ENCODE data around the gene RPUSD1. TPM values are rescaled to one million over a fixed set of nuclear protein-coding genes. Genes with fewer than 3 reads are reported as not detected.

RPUSD1 gene
- total RNA-seq, 1 experiment from 2014 or later = 48.6 TPM

- H3K27ac Mint-ChIP-seq = no peak overlapping the region
- Histone ChIP-seq H3K9me3 (ENCODE audit: control insufficient read depth, low read depth, low read length) (no peaks in the 10 kb centered on the region), H3K14ac (ENCODE audit: insufficient read depth, low read length) (no peak overlapping the region), H3T11ph (ENCODE audit: low read length) (no peak overlapping the region), H2BK5ac (ENCODE audit: insufficient read length, low read length) (no peak overlapping the region), H3K23me2 (ENCODE audit: insufficient read length, low read depth, low read length, poor library complexity, severe bottlenecking) (no peaks in the 10 kb centered on the region), H3K4me2 (ENCODE audit: insufficient read depth, insufficient read length, low read length) (no peak overlapping the region), H2BK20ac (ENCODE audit: low read depth, low read length, poor library complexity, severe bottlenecking) (no peak overlapping the region), H3K9ac (ENCODE audit: extremely low read depth, insufficient read length, low read length) (no peak overlapping the region), H3K79me2 (ENCODE audit: insufficient read depth, low read length) (no peaks in the 10 kb centered on the region), H2AFZ (ENCODE audit: low read length) (no peak overlapping the region), H2BK120ac (ENCODE audit: low read depth, low read length, poor library complexity, severe bottlenecking) (no peak overlapping the region), H3K27me3 (ENCODE audit: insufficient read depth, low read length) (no peaks in the 10 kb centered on the region), H3K4ac (ENCODE audit: low read depth, low read length) (no peak overlapping the region), H3K27ac (ENCODE audit: insufficient read length, low read depth, low read length) (no peak overlapping the region), H3K18ac (ENCODE audit: insufficient read length, low read depth, low read length) (no peak overlapping the region), H2AK5ac (ENCODE audit: insufficient read length, low read length) (no peak overlapping the region), H2BK12ac (ENCODE audit: insufficient read length, low read depth, low read length) (no peak overlapping the region), H4K5ac (ENCODE audit: insufficient read length, low read depth, low read length) (no peak overlapping the region), H3K56ac (ENCODE audit: insufficient read length, low read depth, low read length) (no peak overlapping the region), H3K79me1 (ENCODE audit: insufficient read depth, low read depth, low read length, poor library complexity, severe bottlenecking) (no peaks in the 10 kb centered on the region), H2BK15ac (ENCODE audit: low read depth, low read length) (no peak overlapping the region), H3K23ac (ENCODE audit: insufficient read length, low read depth, low read length) (no peak overlapping the region), H4K8ac (replicated peaks; ENCODE audit: insufficient read length, low read depth, low read length) (no peak overlapping the region), H4K20me1 (ENCODE audit: control insufficient read depth, insufficient read depth, insufficient read length) (no peaks in the 10 kb centered on the region), H4K91ac (ENCODE audit: insufficient read length, low read depth, low read length) (no peak overlapping the region), H3K4me1 (ENCODE audit: insufficient read depth, low read length) (no peaks in the 10 kb centered on the region)
- H3K4me1 Mint-ChIP-seq = no peaks in the 10 kb centered on the region
- TF ChIP-seq CTCF (conservative IDR thresholded peaks at IDR 0.05) = no peak
- no peaks in the 10 kb centered on the region for H3K36me3 Mint-ChIP-seq (ENCODE audit: insufficient read depth in 1 of 3, low read depth in 3 of 3)
- H3K9me3 Mint-ChIP-seq = no peaks in the 10 kb centered on the region; a peak in 1 of 5 replicates
- DNase-seq = no peak
- WGBS (ENCODE audit: extremely low coverage, insufficient read length, low lambda C conversion rate) = no CpG with 5 or more reads among the region's 46 CpGs
- no peak overlapping the region for H3K4me3 Mint-ChIP-seq
- peaks cover 22% of the 10 kb centered on the region for H3K27me3 Mint-ChIP-seq (ENCODE audit: low read depth)
Measured at GRCh38 chr16:774086-775001, 13.8 kb downstream of the RPUSD1 start.

Data from H9 (cell line).